HG02981 (cell line): Measurements from ENCODE around the gene CCDC185.
"Not testable (repeated sequence)": the region's sequence is repeated elsewhere in the genome, so short reads cannot be mapped to it uniquely, and the experiment has no call there.

Experiments
- ATAC-seq: cut with Tn5 transposase; IDR thresholded peaks from one replicate; pipeline ENCODE4 v1.9.1; 2021; ENCODE audit warnings: mild to moderate bottlenecking, moderate library complexity; ENCODE audit not compliant: unreplicated experiment

The CCDC185 gene

GRCh38 chr1:223394242-223394641, 1.0 kb downstream of the CCDC185 start:
- ATAC-seq = no peak

GRCh38 chr1:223394706-223395105, 1.5 kb downstream of the CCDC185 start:
- no peak for ATAC-seq

GRCh38 chr1:223399393-223399792, 6.2 kb downstream of the CCDC185 start:
- ATAC-seq = not testable (repeated sequence)

- ATAC-seq = no peak
Observed at GRCh38 chr1:223401873-223402789, 8.9 kb downstream of the CCDC185 start.

- ATAC-seq = no peak
Observed at GRCh38 chr1:223402790-223403142, 9.6 kb downstream of the CCDC185 start.

GRCh38 chr1:223403184-223403815, 10.1 kb downstream of the CCDC185 start:
- no peak for ATAC-seq

GRCh38 chr1:223405507-223405906, 12.3 kb downstream of the CCDC185 start:
- no peak for ATAC-seq

GRCh38 chr1:223410036-223410435, 16.8 kb downstream of the CCDC185 start:
- no peak for ATAC-seq

GRCh38 chr1:223411309-223411708, 18.1 kb downstream of the CCDC185 start:
- no peak for ATAC-seq

- no peak for ATAC-seq
Observed at GRCh38 chr1:223411710-223412109, 18.5 kb downstream of the CCDC185 start.

- ATAC-seq = no peak
Observed at GRCh38 chr1:223413216-223413615, 20.0 kb downstream of the CCDC185 start.

- ATAC-seq = no peak
Observed at GRCh38 chr1:223417444-223417843, 24.2 kb downstream of the CCDC185 start.

- no peak for ATAC-seq
Observed at GRCh38 chr1:223417903-223418663, 24.9 kb downstream of the CCDC185 start.

- no peak for ATAC-seq
Observed at GRCh38 chr1:223419115-223419514, 25.9 kb downstream of the CCDC185 start.

- ATAC-seq = no peak
Observed at GRCh38 chr1:223419561-223419960, 26.3 kb downstream of the CCDC185 start.

GRCh38 chr1:223421025-223421424, 27.8 kb downstream of the CCDC185 start:
- no peak for ATAC-seq

GRCh38 chr1:223421676-223422075, 28.5 kb downstream of the CCDC185 start:
- ATAC-seq = no peak

- no peak for ATAC-seq
Observed at GRCh38 chr1:223422911-223423310, 29.7 kb downstream of the CCDC185 start.

- no peak for ATAC-seq
Observed at GRCh38 chr1:223423641-223424233, 30.5 kb downstream of the CCDC185 start.

- no peak for ATAC-seq
Observed at GRCh38 chr1:223425550-223425949, 32.3 kb downstream of the CCDC185 start.

- ATAC-seq = no peak
Observed at GRCh38 chr1:223426936-223427335, 33.7 kb downstream of the CCDC185 start.
